GM23248 (cell line): ENCODE data around the gene CSTB.

ENCODE experiments used
- EZH2 ChIP-seq: fragments of 200-600 bp; sonication (generic); IDR thresholded peaks from 2 replicates; pipeline ENCODE4 v1.6.1; 2018; ENCODE audit warnings: antibody characterized with exemption, mild to moderate bottlenecking; ENCODE audit not compliant: insufficient read depth, poor library complexity, severe bottlenecking
- EZH2phosphoT487 ChIP-seq: fragments of 200-600 bp; sonication (generic); IDR thresholded peaks from 2 replicates; pipeline ENCODE4 v1.6.1; 2018; ENCODE audit warnings: antibody characterized with exemption, moderate library complexity, mild to moderate bottlenecking, low read depth; ENCODE audit not compliant: insufficient read depth

DNA sequence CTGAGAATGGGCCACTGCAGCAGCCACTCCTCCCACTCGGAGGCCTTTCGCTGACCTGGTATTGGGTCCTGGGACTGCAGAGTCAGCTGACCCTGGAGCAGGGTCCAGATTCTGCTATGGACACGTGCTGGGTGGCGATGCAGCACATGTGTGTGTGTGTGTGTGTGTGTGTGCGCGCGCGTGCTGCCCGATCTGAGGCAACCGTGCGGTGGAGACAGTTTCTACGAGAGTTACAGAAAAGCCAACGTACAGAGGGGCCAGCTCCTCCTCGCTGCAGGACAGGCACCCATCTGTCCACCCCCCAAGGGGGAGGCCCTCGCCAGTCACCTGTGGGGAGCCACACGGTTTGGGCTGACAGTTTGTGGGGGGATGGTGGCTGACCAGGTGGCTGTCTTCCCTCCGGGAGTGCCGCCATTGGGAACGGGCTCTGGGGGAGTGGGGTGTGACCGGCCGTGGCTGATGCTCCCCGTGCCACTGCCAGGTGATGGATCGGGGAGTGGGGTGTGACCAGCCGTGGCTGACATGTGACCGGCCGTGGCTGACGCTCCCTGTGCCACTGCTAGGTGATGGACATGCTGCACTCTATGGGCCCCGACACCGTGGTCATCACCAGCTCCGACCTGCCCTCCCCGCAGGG lies 24.0 kb downstream of the CSTB start:
- TF ChIP-seq EZH2 (no peak), EZH2phosphoT487 (no peak)
